T-helper 2 cell treated with Interferon-gamma antibody and Interleukin-4, amounts not matched to agents 5 μg/mL and 100 μg/mL, for 36 hours (primary cell): ENCODE results near the gene POU2F1.

Experiments used
- DNase-seq: peaks from one replicate; pipeline ENCODE4 v3.0.0; 2021; ENCODE audit warnings: low spot score
- H3K27ac Mint-ChIP-seq: one replicate; pipeline ENCODE4 v1.8.0; 2021; ENCODE audit warnings: mild to moderate bottlenecking, mixed read lengths
- H3K27me3 Mint-ChIP-seq: one replicate; pipeline ENCODE4 v1.8.0; 2021; ENCODE audit warnings: low read depth, mixed read lengths
- H3K36me3 Mint-ChIP-seq: one replicate; pipeline ENCODE4 v1.8.0; 2021; ENCODE audit warnings: low read depth, mixed read lengths
- H3K4me1 Mint-ChIP-seq: one replicate; pipeline ENCODE4 v1.8.0; 2021; ENCODE audit warnings: low read depth, mixed read lengths
- H3K4me3 Mint-ChIP-seq: one replicate; pipeline ENCODE4 v1.8.0; 2022; ENCODE audit warnings: mild to moderate bottlenecking, moderate library complexity, mixed read lengths
- H3K9me3 Mint-ChIP-seq: one replicate; pipeline ENCODE4 v1.8.0; 2021; ENCODE audit warnings: mixed read lengths

Gene POU2F1

DNA sequence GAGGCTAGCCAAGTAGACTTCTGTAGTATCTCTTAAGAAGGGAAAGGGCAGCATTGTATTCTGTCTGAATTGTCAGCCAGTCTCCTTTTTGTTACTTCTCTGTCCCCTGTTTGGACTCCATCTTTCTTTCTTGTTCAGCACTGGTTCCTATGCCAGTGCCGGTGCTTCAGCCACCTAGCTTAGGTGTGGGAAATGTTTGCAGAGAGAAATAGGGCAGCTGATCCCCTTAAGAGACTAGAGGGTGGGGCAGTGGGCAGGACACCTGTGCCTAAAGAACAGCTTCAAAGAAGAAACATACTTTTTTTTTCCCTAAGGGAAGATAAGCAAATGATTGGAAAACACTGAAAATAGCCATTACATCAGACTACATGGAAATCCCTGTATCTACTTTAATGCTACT is 113.0 kb downstream of the POU2F1 start:
- Mint-ChIP-seq H3K36me3 (peaks cover 11% of the 10 kb centered on the region), H3K27me3 (no peaks in the 10 kb centered on the region), H3K4me3 (no peak overlapping the region), H3K9me3 (no peaks in the 10 kb centered on the region), H3K27ac (no peak overlapping the region), H3K4me1 (peaks cover 20% of the 10 kb centered on the region)
- no peak for DNase-seq

- DNase-seq: no peak
- no peaks in the 10 kb centered on the region for H3K27me3 Mint-ChIP-seq
- H3K9me3 Mint-ChIP-seq: no peaks in the 10 kb centered on the region
- H3K4me3 Mint-ChIP-seq: no peak overlapping the region
- H3K27ac Mint-ChIP-seq: no peak overlapping the region
- H3K4me1 Mint-ChIP-seq: peaks cover 4% of the 10 kb centered on the region
- peaks cover 8% of the 10 kb centered on the region for H3K36me3 Mint-ChIP-seq
These were observed 118.7 kb downstream of the POU2F1 start for GRCh38 chr1:167339405-167339804.

GRCh38 chr1:167342846-167343245 is 122.2 kb downstream of the POU2F1 start:
- Mint-ChIP-seq H3K9me3 (no peaks in the 10 kb centered on the region), H3K27me3 (no peaks in the 10 kb centered on the region), H3K27ac (no peak overlapping the region), H3K4me3 (no peak overlapping the region), H3K36me3 (no peaks in the 10 kb centered on the region), H3K4me1 (peaks cover 4% of the 10 kb centered on the region)
- no peak for DNase-seq

DNA sequence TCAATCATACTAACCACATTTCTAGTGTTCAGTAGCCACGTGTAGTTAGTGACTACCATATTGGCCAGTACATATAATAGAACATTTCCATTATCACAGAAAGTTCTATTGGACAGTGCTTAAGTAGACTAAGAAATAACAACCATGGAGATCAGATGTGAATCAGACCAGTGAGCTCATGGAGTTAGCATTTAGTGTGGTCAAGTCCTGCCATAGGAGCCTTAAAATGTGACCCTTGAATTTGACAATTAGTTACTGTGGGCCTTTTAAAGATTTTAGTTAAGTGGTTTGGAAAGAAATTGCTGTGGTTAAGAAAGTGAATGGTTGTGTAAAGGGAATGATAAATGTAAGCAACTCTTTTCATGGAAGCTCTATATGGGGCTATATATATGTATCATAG is 123.4 kb downstream of the POU2F1 start:
- Mint-ChIP-seq H3K4me1 (peaks cover 4% of the 10 kb centered on the region), H3K9me3 (no peaks in the 10 kb centered on the region), H3K27me3 (no peaks in the 10 kb centered on the region), H3K4me3 (no peak overlapping the region), H3K36me3 (no peaks in the 10 kb centered on the region), H3K27ac (no peak overlapping the region)
- no peak for DNase-seq

DNA sequence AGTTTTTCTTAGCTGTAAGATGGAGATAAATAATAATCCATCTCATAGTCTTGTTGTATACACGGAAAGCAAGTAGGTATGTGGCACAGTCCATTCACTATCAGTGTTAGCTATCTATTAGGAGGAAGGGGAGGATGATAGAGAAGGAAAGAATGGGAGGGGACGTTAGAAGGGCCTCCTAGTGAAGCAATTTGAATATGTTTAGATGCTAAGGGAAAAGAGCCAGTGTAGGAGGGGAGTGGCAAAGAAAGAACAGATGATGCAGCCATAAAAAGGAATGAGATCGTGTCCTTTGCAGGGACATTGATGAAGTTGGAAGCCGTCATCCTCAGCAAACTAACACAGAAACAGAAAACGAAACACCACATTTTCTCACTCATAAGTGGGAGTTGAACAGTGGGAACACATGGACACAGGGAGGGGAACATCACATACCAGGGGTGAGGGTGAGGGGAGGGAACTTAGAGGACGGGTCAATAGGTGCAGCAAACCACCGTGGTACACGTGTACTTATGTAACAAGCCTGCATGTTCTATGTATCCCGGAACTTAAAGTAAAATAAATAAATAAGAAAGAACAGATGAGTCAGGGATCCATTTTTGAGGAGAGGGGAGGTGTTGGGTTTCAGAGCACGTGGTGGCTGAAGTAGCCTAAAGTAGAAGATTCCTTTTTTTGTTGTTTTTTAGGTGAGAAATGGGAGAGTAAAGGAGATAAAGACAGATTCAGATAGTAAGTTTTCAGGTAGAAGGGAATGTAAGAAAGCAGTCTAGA is 124.1 kb downstream of the POU2F1 start:
- H3K4me3 Mint-ChIP-seq: no peak overlapping the region
- DNase-seq: no peak
- H3K4me1 Mint-ChIP-seq: peaks cover 4% of the 10 kb centered on the region
- no peaks in the 10 kb centered on the region for H3K36me3 Mint-ChIP-seq
- no peaks in the 10 kb centered on the region for H3K27me3 Mint-ChIP-seq
- no peaks in the 10 kb centered on the region for H3K9me3 Mint-ChIP-seq
- no peak overlapping the region for H3K27ac Mint-ChIP-seq

GRCh38 chr1:167345386-167345733 is 124.7 kb downstream of the POU2F1 start:
- H3K4me3 Mint-ChIP-seq: no peak overlapping the region
- H3K27me3 Mint-ChIP-seq: no peaks in the 10 kb centered on the region
- no peak overlapping the region for H3K27ac Mint-ChIP-seq
- peaks cover 4% of the 10 kb centered on the region for H3K4me1 Mint-ChIP-seq
- no peaks in the 10 kb centered on the region for H3K9me3 Mint-ChIP-seq
- DNase-seq: no peak
- H3K36me3 Mint-ChIP-seq: no peaks in the 10 kb centered on the region

DNA sequence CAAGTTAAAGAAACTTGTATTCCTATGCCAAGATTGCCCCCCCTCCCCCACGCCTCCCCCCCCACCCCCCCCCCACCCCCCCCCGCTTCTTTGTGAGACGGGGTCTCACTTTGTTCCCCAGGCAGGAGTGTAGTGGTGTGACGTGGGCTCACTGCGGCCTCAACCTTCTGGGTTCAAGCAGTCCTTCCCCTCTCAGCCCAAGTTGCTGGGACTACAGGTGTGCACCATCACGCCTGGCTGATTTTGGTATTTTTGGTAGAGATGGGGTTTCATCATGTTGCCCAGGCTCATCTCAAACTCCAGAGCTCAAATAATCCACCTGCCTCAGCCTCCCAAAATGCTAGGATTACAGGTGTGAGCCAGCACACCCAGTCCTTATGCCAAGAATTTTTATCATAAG is 136.6 kb downstream of the POU2F1 start:
- H3K27ac Mint-ChIP-seq: no peak overlapping the region
- H3K27me3 Mint-ChIP-seq: no peaks in the 10 kb centered on the region
- peaks cover 2% of the 10 kb centered on the region for H3K36me3 Mint-ChIP-seq
- DNase-seq: no peak
- no peaks in the 10 kb centered on the region for H3K9me3 Mint-ChIP-seq
- peaks cover 3% of the 10 kb centered on the region for H3K4me1 Mint-ChIP-seq
- no peak overlapping the region for H3K4me3 Mint-ChIP-seq

- no peaks in the 10 kb centered on the region for H3K9me3 Mint-ChIP-seq
- no peak overlapping the region for H3K4me3 Mint-ChIP-seq
- no peak for DNase-seq
These were observed 138.6 kb downstream of the POU2F1 start for GRCh38 chr1:167359295-167359694.

DNA sequence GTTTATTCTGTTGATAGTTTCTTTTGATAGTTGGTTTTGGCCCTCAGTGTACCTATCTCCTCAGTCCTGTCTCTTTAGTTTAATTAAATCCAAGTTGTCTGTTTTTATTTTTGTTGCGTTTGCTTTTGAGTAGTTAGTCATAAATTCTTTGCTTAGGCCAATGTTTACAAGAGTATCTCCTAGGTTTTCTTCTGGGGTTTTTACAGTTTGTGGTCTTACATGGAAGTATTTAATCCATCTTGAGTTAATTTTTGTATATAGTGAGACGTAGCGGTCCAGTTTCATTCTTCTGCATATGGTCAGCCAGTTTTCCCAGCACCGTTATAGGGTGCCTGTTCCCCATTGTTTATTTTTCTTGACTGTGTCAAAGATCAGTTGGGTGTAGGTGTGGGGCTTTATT is 139.4 kb downstream of the POU2F1 start:
- DNase-seq: no peak
- Mint-ChIP-seq H3K27me3 (no peaks in the 10 kb centered on the region), H3K9me3 (no peaks in the 10 kb centered on the region), H3K27ac (no peak overlapping the region), H3K36me3 (peaks cover 2% of the 10 kb centered on the region), H3K4me1 (peaks cover 3% of the 10 kb centered on the region), H3K4me3 (no peak overlapping the region)

More at GRCh38 chr1:167359295-167359694, 138.6 kb downstream of the POU2F1 start:
- Mint-ChIP-seq H3K36me3 (peaks cover 2% of the 10 kb centered on the region), H3K27ac (no peak overlapping the region), H3K27me3 (no peaks in the 10 kb centered on the region), H3K4me1 (peaks cover 3% of the 10 kb centered on the region)

DNA sequence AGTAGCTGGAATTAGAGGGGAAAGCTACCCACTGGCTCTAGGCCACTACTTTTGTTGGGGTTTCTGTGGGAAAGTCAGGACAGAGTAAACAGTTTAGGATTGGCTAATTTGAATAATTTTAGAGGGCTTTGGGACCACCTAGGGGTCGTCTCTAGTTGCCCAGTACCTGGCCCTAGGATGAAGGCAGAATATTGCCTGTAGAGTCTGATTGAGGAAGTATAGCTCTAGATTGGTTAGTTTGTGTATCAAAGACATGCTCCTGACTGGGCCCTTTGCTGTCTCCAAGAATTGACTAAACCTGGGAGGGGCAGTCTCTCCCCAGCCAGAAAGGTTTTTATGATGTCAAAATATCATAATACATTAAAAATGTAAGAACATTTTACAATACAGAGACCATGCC is 142.0 kb downstream of the POU2F1 start:
- H3K4me3 Mint-ChIP-seq: no peak overlapping the region
- no peaks in the 10 kb centered on the region for H3K27me3 Mint-ChIP-seq
- H3K9me3 Mint-ChIP-seq: no peaks in the 10 kb centered on the region
- no peak for DNase-seq
- H3K27ac Mint-ChIP-seq: no peak overlapping the region
- H3K4me1 Mint-ChIP-seq: peaks cover 3% of the 10 kb centered on the region
- peaks cover 5% of the 10 kb centered on the region for H3K36me3 Mint-ChIP-seq

DNA sequence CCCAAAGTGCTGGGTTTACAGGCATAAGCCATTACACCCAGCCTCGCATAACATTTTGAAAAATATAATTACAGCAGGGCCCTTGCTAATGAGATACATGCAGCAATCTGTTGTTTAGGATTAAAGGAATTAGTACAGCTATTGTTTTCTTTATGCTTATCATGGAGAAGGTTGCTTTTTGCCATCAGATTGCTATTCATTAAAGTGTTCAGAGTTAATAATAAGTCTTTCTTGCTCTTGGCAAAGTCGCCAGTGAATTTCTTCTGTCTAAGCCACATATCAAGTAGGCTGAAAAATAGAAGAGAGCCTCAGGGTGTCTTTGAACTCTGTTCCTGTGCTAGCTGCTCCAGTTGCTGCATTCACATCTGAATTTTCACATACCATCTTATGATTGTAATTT is 144.1 kb downstream of the POU2F1 start:
- Mint-ChIP-seq H3K9me3 (no peaks in the 10 kb centered on the region), H3K27me3 (no peaks in the 10 kb centered on the region), H3K4me1 (peaks cover 2% of the 10 kb centered on the region), H3K4me3 (no peak overlapping the region), H3K36me3 (peaks cover 4% of the 10 kb centered on the region), H3K27ac (no peak overlapping the region)
- no peak for DNase-seq

- no peaks in the 10 kb centered on the region for H3K27me3 Mint-ChIP-seq
- H3K27ac Mint-ChIP-seq: no peak overlapping the region
- no peak overlapping the region for H3K4me3 Mint-ChIP-seq
- H3K36me3 Mint-ChIP-seq: peaks cover 4% of the 10 kb centered on the region
- no peak for DNase-seq
- no peaks in the 10 kb centered on the region for H3K4me1 Mint-ChIP-seq
- no peaks in the 10 kb centered on the region for H3K9me3 Mint-ChIP-seq
These were observed 144.7 kb downstream of the POU2F1 start for GRCh38 chr1:167365360-167365759.

DNA sequence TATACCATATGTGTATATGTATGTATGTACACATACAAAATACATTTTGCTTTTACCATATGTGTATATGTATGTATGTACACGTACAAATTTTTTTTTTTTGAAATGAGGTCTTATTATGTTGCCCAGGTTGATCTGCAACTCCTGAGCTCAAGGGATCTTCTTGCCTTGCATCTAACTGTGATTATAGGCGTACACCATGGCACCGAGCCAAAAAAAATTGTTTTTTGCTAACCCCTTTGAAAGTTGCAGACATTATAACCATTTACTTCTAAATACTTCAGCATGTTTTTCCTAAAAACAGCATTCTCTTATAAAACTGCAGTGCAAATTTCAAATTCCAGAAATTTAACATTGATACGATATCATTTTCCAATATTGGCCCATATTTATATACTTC is 147.0 kb downstream of the POU2F1 start:
- Mint-ChIP-seq H3K9me3 (no peaks in the 10 kb centered on the region), H3K4me1 (no peaks in the 10 kb centered on the region), H3K27me3 (no peaks in the 10 kb centered on the region), H3K36me3 (peaks cover 5% of the 10 kb centered on the region), H3K27ac (no peak overlapping the region), H3K4me3 (no peak overlapping the region)
- no peak for DNase-seq

DNA sequence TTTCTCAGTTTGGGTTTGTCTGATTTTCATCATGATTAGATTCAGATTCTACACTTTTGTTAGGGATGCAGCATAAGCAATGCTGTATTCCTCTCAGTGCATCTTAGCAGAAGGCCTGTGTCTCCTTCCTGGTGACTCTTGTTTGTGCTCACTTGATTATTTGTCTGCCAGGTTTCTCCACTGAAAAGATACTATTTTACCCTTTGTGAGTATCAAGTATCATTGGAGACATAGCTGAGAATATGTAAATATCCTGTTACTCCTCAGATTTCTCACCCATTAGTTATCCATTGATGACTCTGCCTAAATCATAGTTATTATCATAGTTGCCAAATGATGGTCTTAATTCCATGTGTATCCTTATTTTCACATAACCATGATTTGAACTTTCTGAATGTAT is 148.5 kb downstream of the POU2F1 start:
- no peaks in the 10 kb centered on the region for H3K4me1 Mint-ChIP-seq
- no peaks in the 10 kb centered on the region for H3K9me3 Mint-ChIP-seq
- no peak for DNase-seq
- no peaks in the 10 kb centered on the region for H3K27me3 Mint-ChIP-seq
- peaks cover 7% of the 10 kb centered on the region for H3K36me3 Mint-ChIP-seq
- no peak overlapping the region for H3K4me3 Mint-ChIP-seq
- no peak overlapping the region for H3K27ac Mint-ChIP-seq

DNA sequence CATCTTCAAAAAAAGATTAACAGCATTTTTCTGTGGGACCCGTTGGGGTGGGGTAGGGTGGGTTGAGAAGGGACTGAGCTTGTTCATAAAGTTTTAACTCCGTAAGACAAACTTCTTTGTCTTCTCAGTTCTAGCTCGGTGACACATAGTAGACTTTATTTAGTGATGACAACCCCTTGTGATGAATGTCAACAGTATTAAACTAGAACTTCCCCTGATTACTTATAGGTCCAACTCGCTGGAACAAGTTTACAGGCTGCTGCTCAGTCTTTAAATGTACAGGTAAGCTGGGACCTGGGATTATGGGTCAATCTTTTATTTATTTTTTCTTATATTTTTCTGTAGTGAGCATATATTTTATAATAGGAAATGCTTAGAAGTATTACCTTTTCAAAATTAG is 149.2 kb downstream of the POU2F1 start:
- Mint-ChIP-seq H3K36me3 (peaks cover 9% of the 10 kb centered on the region), H3K27me3 (no peaks in the 10 kb centered on the region)

More for the DNA sequence above, 149.2 kb downstream of the POU2F1 start:
- Mint-ChIP-seq H3K27ac (no peak overlapping the region), H3K4me1 (no peaks in the 10 kb centered on the region), H3K4me3 (no peak overlapping the region), H3K9me3 (no peaks in the 10 kb centered on the region)
- DNase-seq: no peak
